Stimulated activated CD8-positive, alpha-beta memory T cell treated with anti-CD3 and anti-CD28 coated beads, Interleukin-12 subunit alpha, Interleukin-12 subunit beta, amount 100 ng/mL, for 1 hour (primary cell): ENCODE results near the gene CCDC59.
"Not testable (repeated sequence)": the region's sequence is repeated elsewhere in the genome, so short reads cannot be mapped to it uniquely, and the experiment has no call there.

Experiments used
- DNase-seq: peaks from one replicate; pipeline ENCODE4 v3.0.0-alpha.2; 2020; ENCODE audit warnings: low read depth

Gene CCDC59, protein sequence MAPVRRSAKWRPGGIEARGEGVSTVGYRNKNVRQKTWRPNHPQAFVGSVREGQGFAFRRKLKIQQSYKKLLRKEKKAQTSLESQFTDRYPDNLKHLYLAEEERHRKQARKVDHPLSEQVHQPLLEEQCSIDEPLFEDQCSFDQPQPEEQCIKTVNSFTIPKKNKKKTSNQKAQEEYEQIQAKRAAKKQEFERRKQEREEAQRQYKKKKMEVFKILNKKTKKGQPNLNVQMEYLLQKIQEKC

DNA sequence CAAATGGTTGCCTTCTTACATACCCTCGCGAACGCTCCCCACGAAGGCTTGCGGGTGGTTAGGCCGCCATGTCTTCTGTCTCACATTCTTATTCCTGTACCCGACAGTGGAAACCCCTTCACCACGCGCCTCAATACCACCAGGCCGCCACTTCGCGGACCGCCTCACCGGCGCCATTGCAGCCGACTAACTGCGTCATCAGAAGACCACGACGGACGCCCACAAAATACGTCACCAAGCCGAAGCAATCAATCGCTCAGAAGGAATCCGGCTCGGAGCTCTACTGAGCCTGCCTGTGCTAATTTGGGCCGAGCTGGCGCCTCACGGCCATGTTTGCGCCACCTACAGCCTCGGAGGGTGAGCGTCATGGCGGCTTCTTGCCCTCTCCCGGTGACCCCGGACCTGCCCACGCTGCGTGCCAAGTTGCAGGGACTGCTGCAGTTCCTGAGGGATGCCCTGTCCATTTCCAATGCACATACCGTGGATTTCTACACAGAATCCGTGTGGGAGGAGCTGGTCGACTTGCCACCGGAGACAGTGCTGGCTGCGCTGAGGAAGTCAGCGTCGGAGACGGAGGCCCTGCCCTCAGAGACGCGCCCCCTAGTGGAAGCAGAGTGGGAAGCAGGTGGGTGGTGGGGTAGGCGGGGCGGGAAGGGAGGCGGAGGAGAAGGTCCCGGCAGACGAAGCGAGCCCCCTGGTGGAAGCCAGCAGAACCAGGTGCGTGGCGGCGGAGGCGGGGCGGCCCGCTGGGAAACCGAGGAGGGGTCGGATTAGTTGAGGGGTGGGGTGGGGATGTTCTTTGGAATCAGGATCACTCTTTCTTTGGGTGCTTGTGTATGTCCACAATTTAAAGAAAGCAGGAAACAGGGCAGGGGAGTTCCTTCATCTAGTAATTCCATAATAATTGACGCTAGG, at the start of gene CCDC59, which contains the start of gene METTL25:
Gene CCDC59, minus strand, starts transcription at position 188 of the 915 bp plus-strand sequence. Its CDS starts 11 bp downstream, at position 177.
Gene METTL25, plus strand, starts transcription at position 330 of the 915 bp plus-strand sequence. Its CDS starts 37 bp downstream, at position 367.
- peak; percentile 96 for DNase-seq

DNA sequence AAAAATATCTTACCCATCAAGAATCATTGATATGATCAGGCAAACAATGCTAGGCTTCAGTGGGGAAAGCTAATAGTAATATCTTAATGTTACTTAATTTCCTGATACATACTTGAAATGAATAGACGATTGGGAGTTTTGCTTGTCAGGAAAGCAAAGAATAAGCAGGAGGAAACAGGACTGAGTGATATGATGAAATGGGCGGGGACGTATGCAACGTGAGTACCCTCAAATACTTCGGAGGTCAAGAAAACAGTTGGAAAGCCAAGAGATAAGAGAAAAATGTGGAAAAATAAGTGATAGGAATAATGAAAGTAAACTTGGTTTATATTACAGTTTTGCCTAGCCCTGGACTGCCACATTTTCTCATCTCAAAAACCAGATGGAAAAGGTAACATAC, 49.3 kb upstream of the CCDC59 start:
- DNase-seq, result no peak

DNA sequence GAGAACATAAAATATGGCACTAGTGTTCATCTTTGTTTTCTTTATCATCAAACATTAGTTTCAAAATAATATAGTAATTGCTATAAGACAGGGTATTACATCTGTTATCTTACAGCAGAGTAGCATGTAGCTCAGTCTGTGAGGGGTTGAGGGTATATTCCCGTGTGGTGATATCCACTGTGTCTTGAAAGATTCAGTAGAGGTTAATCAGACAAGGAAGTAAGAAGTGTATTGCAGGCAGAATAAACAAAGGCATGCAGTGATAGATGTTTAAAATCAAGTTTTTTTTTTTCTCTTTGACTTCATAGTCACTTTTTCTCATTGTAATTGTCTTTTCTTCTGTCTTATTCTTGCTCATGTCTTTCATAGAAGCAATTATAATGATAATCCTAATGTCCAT, 48.5 kb upstream of the CCDC59 start:
- DNase-seq, result no peak

DNA sequence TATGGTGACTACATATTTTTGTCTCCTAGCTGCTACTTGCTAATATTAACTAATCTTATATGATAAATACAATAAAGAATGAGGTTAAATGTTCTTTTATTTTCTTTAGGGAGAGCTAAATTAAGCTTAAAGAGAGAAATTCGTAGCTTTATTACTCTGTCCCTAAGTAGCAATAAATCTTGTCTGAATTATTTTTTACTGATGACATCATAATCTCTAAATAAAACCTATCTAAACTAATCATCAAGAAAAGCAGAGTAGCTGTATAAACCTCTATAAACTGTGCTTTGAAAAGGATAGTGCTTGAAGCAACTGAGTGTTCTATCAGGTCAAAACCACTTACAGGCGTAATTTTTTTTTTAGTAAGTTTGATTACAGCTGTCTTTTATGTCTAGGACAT, 42.6 kb upstream of the CCDC59 start:
- no peak for DNase-seq

DNA sequence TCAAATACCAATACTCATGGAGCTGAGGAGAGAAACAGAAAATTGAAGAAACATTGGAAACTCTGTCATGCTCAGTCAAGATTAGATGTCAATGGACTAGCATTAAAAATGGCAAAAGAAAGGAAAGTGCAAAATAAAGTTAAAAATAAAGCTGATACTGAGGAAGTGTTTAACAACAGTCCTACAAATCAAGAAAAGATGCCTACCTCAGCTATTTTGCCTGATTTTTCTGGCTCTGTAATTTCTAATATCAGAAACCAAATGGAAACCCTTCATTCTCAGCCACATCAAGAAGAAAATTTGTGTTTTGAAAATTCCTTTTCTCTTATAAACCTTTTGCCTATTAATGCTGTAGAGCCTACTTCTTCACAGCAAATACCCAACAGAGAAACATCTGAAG, 40.7 kb upstream of the CCDC59 start:
- DNase-seq, result no peak

DNA sequence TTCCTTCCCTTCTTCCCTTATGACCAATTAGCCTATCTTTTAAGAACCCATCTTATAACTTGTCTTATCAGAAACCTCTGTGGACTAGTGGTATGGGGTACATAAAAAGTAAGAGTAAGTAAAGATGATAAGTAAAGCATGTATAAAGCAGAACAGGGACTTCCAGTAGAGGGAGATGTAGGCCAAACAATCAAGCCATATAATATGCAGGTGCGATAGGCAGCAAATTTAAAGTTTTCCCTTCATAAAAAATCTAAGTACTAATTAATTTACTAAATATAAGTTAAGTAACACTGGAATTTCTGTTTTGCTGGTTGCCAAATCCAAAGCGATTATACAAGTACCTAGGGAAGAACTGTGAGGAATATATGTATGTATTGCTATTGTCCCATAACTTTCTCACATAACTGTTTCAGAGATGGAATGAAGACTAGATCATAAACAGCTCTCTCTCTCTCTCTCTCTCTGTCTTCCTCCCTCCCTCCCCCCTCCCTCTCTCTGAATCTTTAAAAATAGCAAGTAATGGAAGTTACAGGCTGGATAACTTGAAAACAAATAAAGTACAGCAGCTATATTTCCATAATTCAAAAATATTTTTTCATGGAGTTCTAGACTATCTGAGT, 25.9 kb upstream of the CCDC59 start:
- DNase-seq, result no peak

DNA sequence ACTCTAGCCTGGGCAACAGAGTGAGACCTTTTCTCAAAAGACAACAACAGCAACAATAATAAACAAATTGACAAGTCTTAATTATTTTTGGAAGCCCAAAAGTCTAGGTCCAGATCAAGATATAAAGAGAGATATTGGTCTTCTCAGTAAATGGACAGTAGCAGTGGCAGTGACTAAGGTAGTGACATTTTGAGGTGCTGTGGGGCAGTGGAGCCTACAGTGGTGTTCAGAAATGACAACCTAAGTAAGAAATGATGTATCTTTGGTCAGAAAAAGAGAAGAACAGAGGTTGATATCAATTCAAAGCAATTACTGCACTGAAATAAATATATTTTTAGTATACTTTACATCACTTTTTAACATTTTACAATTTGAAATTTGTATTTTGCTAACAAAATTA, 20.8 kb upstream of the CCDC59 start:
- DNase-seq, result no peak

DNA sequence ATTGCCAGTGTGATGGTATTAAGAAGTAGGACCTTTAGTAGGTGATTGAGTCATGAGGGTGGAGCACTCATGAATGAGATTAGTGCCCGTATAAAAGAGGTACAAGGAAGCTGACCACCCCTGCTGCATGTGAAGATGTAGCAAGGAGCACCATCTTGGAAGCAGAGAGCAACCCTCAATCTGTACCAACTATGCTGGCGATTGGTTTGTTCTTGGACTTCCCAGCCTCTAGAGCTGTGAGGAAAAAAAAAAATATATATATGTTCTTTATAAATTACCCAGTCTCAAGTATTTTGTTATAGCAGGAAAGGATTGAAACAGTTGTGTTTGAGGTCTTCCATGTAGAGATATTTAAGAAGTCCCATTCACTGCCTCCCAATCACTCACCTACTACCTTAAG, 17.0 kb upstream of the CCDC59 start:
- DNase-seq, result no peak

DNA sequence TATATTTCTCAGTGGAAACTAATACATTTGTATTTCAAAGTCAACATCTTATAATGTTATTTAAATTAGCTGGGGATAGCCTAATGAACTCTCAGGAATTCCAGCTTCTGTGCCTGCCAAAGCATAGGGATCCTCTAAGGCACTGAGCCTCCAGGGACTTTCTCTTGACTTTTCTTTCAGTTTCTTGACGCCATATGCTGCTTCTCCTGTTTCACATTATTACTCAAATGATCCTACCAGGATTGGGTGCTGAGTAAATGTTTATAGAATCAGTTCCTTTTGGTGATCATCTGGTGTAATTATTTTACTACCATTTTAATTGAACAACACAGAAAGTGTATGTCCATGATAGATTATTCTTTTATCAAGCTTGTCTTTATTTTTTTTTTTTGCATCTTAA, 8.0 kb upstream of the CCDC59 start:
- no peak for DNase-seq

DNA sequence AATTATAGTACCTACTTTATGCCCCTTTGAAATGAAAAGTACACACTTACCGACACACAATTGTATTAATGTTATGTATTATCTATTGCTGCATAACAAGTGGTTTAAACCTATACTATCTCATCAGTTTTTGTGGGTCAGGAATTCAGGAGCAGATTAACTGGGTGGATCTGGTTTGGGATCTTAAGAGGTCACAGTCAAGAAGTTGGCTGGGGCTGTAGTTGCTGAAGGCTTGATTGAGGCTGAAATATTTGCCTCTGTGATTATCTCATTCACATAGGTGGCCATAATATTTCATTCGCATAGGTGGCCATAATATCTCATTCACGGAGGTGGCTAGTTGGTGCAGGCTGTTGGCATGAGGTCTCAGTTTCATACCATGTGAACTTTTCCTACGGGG, 5.8 kb upstream of the CCDC59 start:
- no peak for DNase-seq

DNA sequence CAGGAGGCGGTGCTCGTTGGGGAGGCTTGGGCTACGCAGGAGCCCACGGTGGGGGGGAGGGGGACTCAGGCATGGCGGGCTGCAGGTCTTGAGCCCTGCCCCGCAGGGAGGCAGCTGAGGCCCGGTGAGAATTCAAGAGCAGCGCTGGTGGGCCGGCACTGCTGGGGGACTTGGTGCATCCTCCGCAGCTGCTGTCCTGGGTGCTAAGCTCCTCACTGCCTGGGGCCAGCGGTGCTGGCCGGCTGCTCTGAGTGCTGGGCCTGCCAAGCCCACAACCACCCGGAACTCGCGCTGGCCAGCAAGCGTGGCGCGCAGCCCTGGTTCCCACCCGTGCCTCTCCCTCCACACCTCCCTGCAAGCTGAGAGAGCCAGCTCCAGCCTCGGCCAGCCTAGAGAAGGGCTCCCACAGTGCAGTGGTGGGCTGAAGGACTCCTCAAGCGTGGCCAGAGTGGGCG, 3.3 kb upstream of the CCDC59 start:
- no peak for DNase-seq

DNA sequence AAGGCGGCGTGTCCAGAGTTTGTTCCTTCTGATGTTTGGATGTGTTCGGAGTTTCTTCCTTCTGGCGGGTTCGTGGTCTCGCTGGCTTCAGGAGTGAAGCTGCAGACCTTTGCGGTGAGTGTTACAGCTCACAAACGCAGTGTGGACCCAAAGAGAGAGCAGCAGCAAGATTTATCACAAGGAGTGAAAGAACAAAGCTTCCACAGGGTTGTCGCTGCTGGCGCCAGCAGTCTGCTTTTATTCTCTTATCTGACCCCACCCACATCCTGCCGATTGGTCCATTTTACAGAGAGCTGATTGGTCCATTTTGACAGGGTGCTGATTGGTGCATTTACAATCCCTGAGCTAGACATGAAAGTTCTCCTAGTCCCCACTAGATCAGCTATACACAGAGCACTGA, 2.6 kb upstream of the CCDC59 start:
- not testable (repeated sequence) for DNase-seq

DNA sequence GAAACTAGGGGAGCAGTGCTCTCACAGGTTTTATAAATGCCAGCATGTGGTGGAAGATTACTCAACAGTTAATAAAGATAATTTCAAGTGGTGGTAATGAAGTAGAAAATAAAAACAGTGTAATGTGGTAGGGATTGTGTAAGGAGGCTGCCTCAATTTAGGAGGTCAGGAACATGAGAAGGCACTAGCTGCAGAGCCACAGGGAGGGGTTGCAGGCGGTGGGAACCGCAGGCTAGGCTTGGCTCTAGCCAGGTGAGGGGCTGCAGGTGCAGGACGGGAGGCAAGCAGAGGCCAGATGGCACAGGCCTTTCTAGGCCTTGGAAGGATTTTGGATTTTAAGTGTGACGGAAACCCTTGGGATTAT, 910 bp upstream of the CCDC59 start:
- DNase-seq, result no peak

DNA sequence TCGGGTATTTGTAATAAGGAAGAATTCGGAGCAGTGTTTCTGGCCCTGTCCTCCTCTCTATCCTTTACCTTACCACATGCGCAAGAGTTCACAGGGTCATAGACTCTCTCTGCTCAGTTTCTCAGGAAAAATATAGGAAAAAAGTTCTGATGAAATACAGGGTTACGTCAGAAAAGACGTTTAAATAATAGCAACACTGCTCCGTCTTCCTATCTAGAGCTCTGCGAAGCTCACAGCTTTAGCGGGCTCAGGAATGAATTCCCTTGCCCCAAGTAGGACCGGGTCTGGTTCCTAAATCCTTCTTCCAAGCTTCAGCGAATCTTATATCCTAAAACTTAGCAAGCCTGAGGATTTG, 365 bp downstream of the CCDC59 start:
- DNase-seq, result no peak

DNA sequence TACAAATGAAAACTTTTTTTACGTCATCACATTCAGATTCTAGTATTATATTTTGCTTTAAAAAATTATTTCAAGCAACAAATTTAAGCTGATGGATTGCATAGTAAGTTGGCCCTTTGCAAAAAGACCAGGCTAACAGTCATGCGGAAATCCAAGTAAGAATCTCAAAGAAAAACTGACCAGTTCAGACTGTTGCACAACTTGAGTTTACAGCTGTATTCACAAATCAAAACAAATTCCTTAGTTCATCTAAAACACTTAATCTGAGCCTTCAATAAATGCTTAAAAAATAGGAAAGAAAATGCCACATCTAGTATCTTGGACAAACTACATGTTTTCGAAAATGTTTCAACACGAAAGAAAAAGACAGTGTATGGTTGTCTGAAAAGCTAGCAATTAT, 847 bp downstream of the CCDC59 start:
- no peak for DNase-seq

DNA sequence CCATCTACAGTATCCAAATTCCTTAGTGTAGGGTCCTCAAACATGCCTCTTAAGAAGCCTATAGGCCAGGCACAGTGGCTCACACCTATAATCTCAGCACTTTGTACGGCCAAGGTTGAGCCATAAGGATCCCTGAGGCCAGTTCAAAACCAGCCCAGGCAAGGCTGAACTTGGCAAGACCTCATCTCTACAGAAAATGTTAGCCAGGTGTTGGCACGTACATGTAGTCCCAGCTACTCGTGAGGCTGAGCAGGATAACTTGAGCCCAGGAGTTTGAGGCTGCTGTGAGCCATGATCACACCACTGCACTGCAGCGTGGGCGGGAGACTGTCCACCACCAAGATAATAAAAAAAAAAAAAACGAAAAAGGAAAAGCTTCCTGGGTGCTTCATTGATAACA, 6.8 kb downstream of the CCDC59 start:
- DNase-seq, result no peak

DNA sequence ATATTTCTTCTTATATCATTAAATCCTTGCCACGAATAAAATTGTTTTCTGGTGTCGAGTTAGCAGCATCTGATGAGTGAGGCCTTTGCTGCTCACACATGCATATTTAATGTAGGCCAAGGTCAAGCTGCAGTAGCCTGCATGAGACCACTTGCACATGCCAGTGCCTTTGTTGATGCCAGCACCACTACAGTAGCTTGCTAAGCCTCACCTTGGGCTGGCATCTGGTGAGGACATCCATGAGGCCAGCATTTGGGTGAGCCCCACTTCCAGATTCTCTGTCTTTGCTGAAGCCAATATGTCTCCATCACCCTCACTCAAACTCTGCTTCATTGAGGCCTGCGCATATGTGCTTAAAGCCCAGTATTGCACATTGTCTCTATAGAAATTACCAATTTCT, 8.0 kb downstream of the CCDC59 start:
- DNase-seq, result no peak

DNA sequence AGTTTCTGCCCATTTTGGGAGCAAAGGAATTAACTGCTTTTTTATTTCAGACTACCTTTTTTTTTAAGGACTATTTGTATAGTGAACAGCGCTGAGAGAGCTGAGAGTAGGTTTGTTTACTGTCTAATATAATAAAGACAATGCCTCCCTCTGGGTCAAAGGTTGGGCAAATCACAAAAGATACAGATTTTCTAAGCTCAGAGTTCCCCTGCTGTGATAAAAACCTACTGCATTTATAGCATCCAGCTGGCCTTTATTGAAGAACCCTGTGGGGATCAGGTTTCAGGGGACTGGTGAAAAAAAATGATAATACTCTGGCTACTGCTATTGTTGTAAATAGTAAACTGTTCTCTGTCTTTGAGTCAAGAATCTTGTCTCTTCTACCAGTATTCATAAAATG, 28.7 kb downstream of the CCDC59 start:
- DNase-seq, result no peak

DNA sequence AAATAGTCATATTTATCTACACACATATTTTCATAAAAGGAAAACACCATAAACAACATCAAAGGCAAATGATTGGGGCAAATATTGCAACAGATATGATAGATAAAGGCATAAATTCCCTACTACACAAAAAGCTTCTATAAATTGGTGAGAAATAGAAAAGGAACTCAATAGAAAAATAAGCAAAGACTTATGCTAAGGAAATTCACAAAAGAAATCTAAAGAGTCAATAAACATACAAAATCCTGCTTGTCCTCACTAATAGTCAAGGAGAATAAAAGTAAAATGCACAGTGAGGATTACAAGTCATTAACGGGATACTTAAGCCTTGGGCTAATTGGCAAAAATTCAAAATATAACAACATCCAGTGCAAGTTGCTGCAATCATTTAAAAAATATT, 30.3 kb downstream of the CCDC59 start:
- DNase-seq, result no peak

DNA sequence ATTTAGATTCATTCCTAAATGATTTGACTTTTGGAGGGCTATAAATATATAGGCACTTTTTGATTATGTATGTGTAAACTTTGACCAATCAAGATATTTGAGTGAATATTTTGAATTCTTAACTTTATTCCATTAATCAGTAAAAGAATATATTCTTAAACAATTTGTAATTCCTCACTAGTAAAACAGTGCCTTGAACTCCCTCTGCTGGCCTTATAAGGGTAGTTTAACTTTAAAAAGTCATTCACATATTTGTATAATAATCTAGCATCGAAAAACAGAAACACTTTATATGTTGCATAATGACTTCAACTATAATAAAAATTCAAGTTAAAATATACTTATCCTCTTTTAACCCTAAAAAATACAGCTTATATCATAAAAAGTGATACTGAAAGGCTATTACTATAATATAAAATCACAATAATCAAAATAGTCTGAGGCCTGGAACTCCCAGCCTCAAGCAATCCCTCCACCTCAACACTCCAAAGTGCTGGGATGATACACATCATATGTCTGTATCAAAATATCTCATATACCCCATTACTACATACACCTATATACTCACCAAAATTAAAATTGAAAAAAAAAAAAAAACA, 31.2 kb downstream of the CCDC59 start:
- no peak for DNase-seq

DNA sequence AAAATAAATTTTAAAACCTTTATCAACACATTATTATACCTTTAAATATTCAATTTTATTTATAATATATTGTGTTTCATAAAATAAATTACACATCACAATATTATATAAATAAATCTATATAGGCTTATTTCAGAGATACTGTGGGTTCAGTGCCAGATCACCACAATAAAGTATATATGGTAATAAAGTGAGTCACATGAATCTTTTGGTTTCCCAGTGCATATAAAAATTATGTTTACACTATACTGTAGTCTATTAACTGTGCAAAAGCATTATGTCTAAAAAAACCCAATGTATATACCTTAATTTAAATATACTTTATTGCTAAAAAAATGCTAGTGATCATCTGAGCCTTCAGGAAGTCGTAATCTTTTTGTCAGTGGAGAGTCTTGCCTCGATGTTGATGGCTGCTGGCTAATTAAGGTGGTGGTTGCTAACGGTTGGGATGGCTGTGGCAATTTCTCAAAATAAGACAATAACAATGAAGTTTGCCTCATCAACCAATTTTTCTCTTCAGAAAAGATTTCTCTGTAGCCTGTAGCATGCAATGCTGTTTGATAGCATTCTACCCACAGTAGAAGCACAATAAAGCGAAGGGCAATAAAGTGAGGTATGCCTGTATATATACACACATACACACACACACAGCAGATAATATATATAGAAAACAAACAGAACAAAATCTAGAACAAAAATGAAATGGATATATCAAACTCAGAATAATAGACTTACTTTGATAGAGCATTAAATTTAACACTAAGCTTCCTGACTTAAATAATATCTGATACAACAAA, 32.4 kb downstream of the CCDC59 start:
- DNase-seq, result no peak

DNA sequence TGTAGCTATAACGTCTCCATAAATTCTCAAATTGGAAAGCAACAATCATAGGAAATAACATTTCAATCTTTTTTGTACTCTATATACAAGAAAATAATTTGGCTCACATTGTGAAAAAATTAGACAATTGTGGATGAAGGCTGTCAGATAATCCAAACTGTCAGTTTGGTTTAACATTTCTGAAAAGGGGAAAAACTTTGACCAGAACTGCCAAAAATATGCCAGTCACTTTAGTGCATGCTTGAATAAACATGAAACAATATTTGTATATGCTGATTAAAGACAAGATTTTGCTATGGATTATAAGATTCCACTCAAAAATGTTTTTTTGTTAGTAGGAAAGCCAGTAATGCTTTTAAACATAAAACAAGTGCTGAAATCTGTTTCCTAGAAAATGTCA, 38.9 kb downstream of the CCDC59 start:
- no peak for DNase-seq
